DND-41 (cell line): ENCODE measurements around the gene COA6.

Experiments
- EZH2 ChIP-seq: IDR thresholded peaks from 3 replicates; pipeline ENCODE4 v1.6.1; 2012; ENCODE audit warnings: borderline replicate concordance, low read depth, mild to moderate bottlenecking, moderate library complexity, low read length, inconsistent platforms; ENCODE audit not compliant: severe bottlenecking
- TF ChIP-seq, protein P1 (sequence below): IDR thresholded peaks from 2 replicates; pipeline ENCODE4 v1.5.1; 2012; ENCODE audit warnings: borderline replicate concordance, low read length, moderate library complexity, mild to moderate bottlenecking; ENCODE audit not compliant: poor library complexity, severe bottlenecking; ENCODE audit errors: extremely low read depth

DNA sequence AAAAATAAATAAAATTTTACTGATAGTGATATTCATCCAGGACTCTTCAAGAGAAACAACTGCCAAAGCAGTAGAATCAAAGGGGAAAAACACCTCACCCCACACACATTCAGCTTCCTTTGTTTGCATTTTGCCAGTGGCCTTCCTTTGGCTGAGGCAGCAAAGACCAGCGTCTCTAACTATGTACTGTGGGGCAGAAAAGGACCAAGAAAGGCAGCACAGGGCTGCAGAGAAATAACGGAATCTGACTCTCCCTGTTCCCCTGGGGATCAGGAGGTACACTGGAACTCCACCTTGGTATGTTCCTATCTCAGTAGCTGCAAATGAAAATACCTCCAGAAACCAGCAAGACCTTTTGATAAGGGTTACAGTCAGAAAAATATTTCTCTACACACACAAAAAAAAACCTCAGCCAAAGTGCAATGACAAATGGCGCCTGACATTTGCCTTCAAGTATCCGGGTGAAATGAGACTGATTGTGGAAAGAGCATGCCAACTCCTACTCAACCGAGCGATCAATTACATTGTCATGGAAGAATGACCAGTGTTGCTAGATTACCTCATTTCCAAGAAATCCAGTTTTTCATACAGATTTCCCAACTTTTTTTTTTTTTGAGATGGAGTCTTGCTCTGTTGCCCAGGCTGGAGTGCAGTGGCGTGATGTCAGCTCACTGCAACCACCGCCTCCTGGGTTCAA lies 54.8 kb downstream of the COA6 start:
- TF ChIP-seq, protein P1, sequence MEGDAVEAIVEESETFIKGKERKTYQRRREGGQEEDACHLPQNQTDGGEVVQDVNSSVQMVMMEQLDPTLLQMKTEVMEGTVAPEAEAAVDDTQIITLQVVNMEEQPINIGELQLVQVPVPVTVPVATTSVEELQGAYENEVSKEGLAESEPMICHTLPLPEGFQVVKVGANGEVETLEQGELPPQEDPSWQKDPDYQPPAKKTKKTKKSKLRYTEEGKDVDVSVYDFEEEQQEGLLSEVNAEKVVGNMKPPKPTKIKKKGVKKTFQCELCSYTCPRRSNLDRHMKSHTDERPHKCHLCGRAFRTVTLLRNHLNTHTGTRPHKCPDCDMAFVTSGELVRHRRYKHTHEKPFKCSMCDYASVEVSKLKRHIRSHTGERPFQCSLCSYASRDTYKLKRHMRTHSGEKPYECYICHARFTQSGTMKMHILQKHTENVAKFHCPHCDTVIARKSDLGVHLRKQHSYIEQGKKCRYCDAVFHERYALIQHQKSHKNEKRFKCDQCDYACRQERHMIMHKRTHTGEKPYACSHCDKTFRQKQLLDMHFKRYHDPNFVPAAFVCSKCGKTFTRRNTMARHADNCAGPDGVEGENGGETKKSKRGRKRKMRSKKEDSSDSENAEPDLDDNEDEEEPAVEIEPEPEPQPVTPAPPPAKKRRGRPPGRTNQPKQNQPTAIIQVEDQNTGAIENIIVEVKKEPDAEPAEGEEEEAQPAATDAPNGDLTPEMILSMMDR: no peak
- no peak for TF ChIP-seq EZH2
